HL-60 (cell line): ENCODE data around the gene LPCAT1.
"Not testable (repeated sequence)": the region's sequence is repeated elsewhere in the genome, so short reads cannot be mapped to it uniquely, and the experiment has no call there.

Source experiments
- DNase-seq, 2 experiments: peaks; one replicate each; pipeline ENCODE4 v3.0.0-alpha.2; 2010 to 2020; ENCODE audit warnings: low read depth in 1 of 2, low spot score in 1 of 2
- H3K27ac ChIP-seq: fragments of 250-450 bp; sonication (Bioruptor Pico); replicated peaks from 2 replicates; pipeline ENCODE4 v1.5.1; 2020; ENCODE audit warnings: mild to moderate bottlenecking, moderate library complexity
- H3K27me3 ChIP-seq: fragments of 250-450 bp; sonication (Bioruptor Pico); 2 replicates; pipeline ENCODE4 v1.5.1; 2021; ENCODE audit warnings: mild to moderate bottlenecking, moderate library complexity; ENCODE audit not compliant: insufficient read depth, poor library complexity, severe bottlenecking
- H3K4me3 ChIP-seq: replicated peaks from 2 replicates; pipeline ENCODE4 v1.5.1; 2011; ENCODE audit warnings: mild to moderate bottlenecking, control low read depth, low read length; ENCODE audit not compliant: insufficient read depth
- CTCF ChIP-seq: IDR thresholded peaks from one replicate; pipeline ENCODE4 v1.5.1; 2011; ENCODE audit warnings: low read length, control low read depth, inconsistent platforms; ENCODE audit not compliant: insufficient read depth
- GABPA ChIP-seq: IDR thresholded peaks from 2 replicates; pipeline ENCODE4 v1.6.1; 2012; ENCODE audit warnings: low read depth
- POLR2AphosphoS5 ChIP-seq: IDR thresholded peaks from 2 replicates; pipeline ENCODE4 v1.6.1; 2012; ENCODE audit warnings: low read depth
- REST ChIP-seq: IDR thresholded peaks from 2 replicates; pipeline ENCODE4 v1.6.1; 2012; ENCODE audit warnings: low read depth; ENCODE audit not compliant: insufficient replicate concordance
- SPI1 ChIP-seq: IDR thresholded peaks from 2 replicates; pipeline ENCODE4 v1.6.1; 2012; ENCODE audit warnings: low read depth, mild to moderate bottlenecking, borderline replicate concordance

Gene LPCAT1

GRCh38 chr5:1461396-1461795 lies 62.4 kb downstream of the LPCAT1 start:
- no peak overlapping the region for H3K27ac ChIP-seq
- DNase-seq = no peak
- no peak for TF ChIP-seq GABPA
- no peak overlapping the region for H3K4me3 ChIP-seq
- H3K27me3 ChIP-seq = no peaks in the 10 kb centered on the region

- H3K27me3 ChIP-seq = no peaks in the 10 kb centered on the region
- H3K27ac ChIP-seq = no peak overlapping the region
- no peak for DNase-seq
- no peak overlapping the region for H3K4me3 ChIP-seq
- TF ChIP-seq CTCF (no peak), REST (no peak), SPI1 (no peak), GABPA (no peak), POLR2AphosphoS5 (no peak)
Measured at GRCh38 chr5:1460054-1460682, 63.6 kb downstream of the LPCAT1 start.

- not testable (repeated sequence) for H3K4me3 ChIP-seq, H3K27me3 ChIP-seq, DNase-seq, H3K27ac ChIP-seq
Measured at GRCh38 chr5:1459435-1459834, 64.3 kb downstream of the LPCAT1 start.

- not testable (repeated sequence) for H3K27ac ChIP-seq, H3K27me3 ChIP-seq, DNase-seq, H3K4me3 ChIP-seq
Measured at GRCh38 chr5:1456110-1456881, 67.5 kb downstream of the LPCAT1 start.

- TF ChIP-seq REST (no peak), POLR2AphosphoS5 (no peak), CTCF (no peak), GABPA (no peak), SPI1 (no peak)
- Histone ChIP-seq H3K4me3 (no peak overlapping the region), H3K27ac (no peak overlapping the region), H3K27me3 (peaks cover 3% of the 10 kb centered on the region)
- no peak for DNase-seq
Measured at GRCh38 chr5:1453613-1454012, 70.1 kb downstream of the LPCAT1 start.
